Kidney (tissue), 14 donors: Measurements from ENCODE around the gene MBD3L2. TPM values are rescaled to one million over a fixed set of nuclear protein-coding genes. Genes with fewer than 3 reads are reported as not detected.

Experiments
- DNase-seq, 5 donors: peaks; one replicate each; pipeline ENCODE4 v3.0.0-alpha.2; 2013 to 2020
- FAIRE-seq: peaks from 2 replicates; lab custom pipeline; 2012; peaks lifted over from hg19 to GRCh38; lab: Jason Lieb, UNC
- H3K27ac ChIP-seq, 2 donors: one replicate each; pipeline ENCODE4 v1.7.0; 2013; ENCODE audit warnings: low read depth in 2 of 2, low read length in 2 of 2, inconsistent platforms in 1 of 2
- H3K27me3 ChIP-seq: one replicate; pipeline ENCODE4 v1.7.1; 2013; ENCODE audit warnings: low read length, inconsistent platforms; ENCODE audit not compliant: control insufficient read depth, insufficient read depth
- H3K36me3 ChIP-seq, 3 donors: one replicate each; pipeline versions ENCODE4 v1.7.0 to v1.7.1; 2013; ENCODE audit warnings: low read length in 3 of 3, control low read depth in 1 of 3, inconsistent platforms in 1 of 3; ENCODE audit not compliant: insufficient read depth in 3 of 3, control insufficient read depth in 2 of 3
- H3K4me1 ChIP-seq, 3 donors: one replicate each; pipeline versions ENCODE4 v1.7.0 to v1.7.1; 2013; ENCODE audit warnings: low read length in 3 of 3, inconsistent platforms in 1 of 3, low read depth in 1 of 3; ENCODE audit not compliant: control insufficient read depth in 2 of 3, insufficient read depth in 2 of 3
- H3K4me3 ChIP-seq, 3 donors: one replicate each; pipeline versions ENCODE4 v1.7.0 to v1.8.1; 2013; ENCODE audit warnings: low read length in 3 of 3, control low read depth in 1 of 3, inconsistent platforms in 1 of 3
- H3K9ac ChIP-seq, 3 donors: one replicate each; pipeline versions ENCODE4 v1.7.0 to v1.7.1; 2013; ENCODE audit warnings: low read length in 3 of 3, control low read depth in 1 of 3, inconsistent platforms in 1 of 3
- H3K9me3 ChIP-seq, 3 donors: one replicate each; pipeline versions ENCODE4 v1.7.0 to v1.7.1; 2013; ENCODE audit warnings: low read length in 3 of 3, control low read depth in 1 of 3, inconsistent platforms in 1 of 3; ENCODE audit not compliant: control insufficient read depth in 2 of 3, insufficient read depth in 1 of 3
- CTCF ChIP-seq: IDR thresholded peaks from 3 replicates; pipeline ENCODE4 v1.5.1; 2012; ENCODE audit warnings: mild to moderate bottlenecking, moderate library complexity, borderline replicate concordance; ENCODE audit not compliant: insufficient read depth; ENCODE audit errors: extremely low read depth
- intact Hi-C: fragments of 100-400 bp; cut with DNase I; formaldehyde crosslinking; loops from one replicate; pipeline ENCODE4 v1.11.1; 2022
- polyA plus RNA-seq: library from polyadenylated mRNA; stranded (reverse); fragments of 350-450 nt; fragmentation: Illumina TruSeq; extraction: RNeasy Lipid Tissue Mini Kit (QIAGEN cat#74804); gene quantifications from one replicate; pipeline ENCODE4 v1.2.3, GENCODE V29; 2014; ENCODE audit warnings: low read depth, low replicate concordance; ENCODE audit not compliant: insufficient read depth
- total RNA-seq: library from RNA; stranded (reverse); fragmentation: NEBNext Ultra II Directional; extraction: Animal tissue kit (Norgen Biotek cat#: 25700); gene quantifications from one replicate; pipeline ENCODE4 v1.2.1, GENCODE V29; 2021
- donor health status: control.
- donor health status: control.
- donor health status: control.
- donor health status: control.
- donor health status: control.
- donor health status: DM: yes; HTN: yes; CAD: no.
- donor health status: Normal renal cell carcinoma (clear cell type).

MBD3L2 gene
- total and polyA plus RNA-seq, 2 donors from 2014 or later: not detected

DNA sequence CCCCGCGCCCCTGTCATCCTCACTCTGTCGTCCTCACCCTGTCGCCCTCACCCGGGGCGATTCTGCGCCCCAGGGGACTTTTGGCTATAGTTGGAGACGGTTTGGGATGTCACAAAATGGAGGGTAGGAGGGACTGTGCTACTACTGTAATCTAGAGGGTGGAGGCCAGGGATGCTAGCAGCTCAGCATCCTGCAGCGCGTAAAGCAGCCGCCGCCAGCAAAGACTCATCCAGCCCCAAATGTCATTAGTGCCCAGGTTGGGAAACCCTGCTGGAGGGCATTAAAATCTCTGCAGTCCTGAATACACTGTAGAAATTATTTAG is 20.7 kb downstream of the MBD3L2 start:
- TF ChIP-seq CTCF: no peak
- Histone ChIP-seq H3K36me3 (peaks cover 2 to 13% (median 9%) of the 10 kb centered on the region in 3 donors), H3K9me3 (no peaks in the 10 kb centered on the region), H3K27ac (peak overlapping the region; percentile 67 to 86), H3K9ac (peak overlapping the region; percentile 68 to 96 (median 80)), H3K4me3 (peak overlapping the region; percentile 81 to 95 (median 95)), H3K27me3 (no peaks in the 10 kb centered on the region), H3K4me1 (peaks cover 0 to 6% (median 0%) of the 10 kb centered on the region in 3 donors)
- intact Hi-C loops: no loop called here
- FAIRE-seq: no peak
- DNase-seq: no peak

- DNase-seq: no peak
- Histone ChIP-seq H3K9ac (no peak overlapping the region), H3K4me1 (peaks cover 0 to 6% (median 0%) of the 10 kb centered on the region in 3 donors), H3K4me3 (no peak overlapping the region), H3K27me3 (no peaks in the 10 kb centered on the region), H3K9me3 (peaks cover 1 to 16% (median 2%) of the 10 kb centered on the region in 3 donors), H3K27ac (no peak overlapping the region), H3K36me3 (peaks cover 5 to 37% (median 36%) of the 10 kb centered on the region in 3 donors)
- intact Hi-C loops: no loop called here
- TF ChIP-seq CTCF: no peak
- FAIRE-seq: no peak
Observed at GRCh38 chr19:7072541-7072940, 23.4 kb downstream of the MBD3L2 start.

GRCh38 chr19:7074705-7075282 is 25.7 kb downstream of the MBD3L2 start:
- H3K9ac ChIP-seq: no peak overlapping the region
- intact Hi-C loops: no loop called here

More at GRCh38 chr19:7074705-7075282, 25.7 kb downstream of the MBD3L2 start:
- TF ChIP-seq CTCF: no peak
- Histone ChIP-seq H3K36me3 (peaks cover 12 to 54% (median 52%) of the 10 kb centered on the region in 3 donors), H3K27me3 (no peaks in the 10 kb centered on the region), H3K4me1 (peaks cover 0 to 6% (median 0%) of the 10 kb centered on the region in 3 donors), H3K27ac (no peak overlapping the region), H3K4me3 (no peak overlapping the region), H3K9me3 (peaks cover 2 to 34% (median 16%) of the 10 kb centered on the region in 3 donors)
- DNase-seq (peak in 1 of 5 donors; percentile 66), FAIRE-seq (no peak)
